ENCODE measurements around the gene SNRPD3. TPM values are rescaled to one million over a fixed set of nuclear protein-coding genes. Genes with fewer than 3 reads are reported as not detected.
"Not testable (repeated sequence)": the region's sequence is repeated elsewhere in the genome, so short reads cannot be mapped to it uniquely, and the experiment has no call there.

Gene SNRPD3
- total and polyA plus RNA-seq, 9 of the 15 experiments (the other 6 are each of a cell fraction or from before 2014, with no cell fraction given): 131 to 366 (median 274) TPM

- TF ChIP-seq MYC (IDR thresholded peaks at IDR 0.05; ENCODE audit: low read depth, low read length) (peak; percentile 38; the same call in 1 of the 2 replicates), USF2 (CRISPR knock-in tag; IDR thresholded peaks at IDR 0.05) (peak; percentile 82), CBFA2T2 (conservative IDR thresholded peaks at IDR 0.05) (peak; percentile 53; the same call in 1 of the 2 replicates), L3MBTL2 (IDR thresholded peaks at IDR 0.05) (peak; percentile 59; the same call in 1 of the 2 replicates), E2F6 (IDR thresholded peaks at IDR 0.05; ENCODE audit: borderline replicate concordance in 1 of 2, extremely low read depth in 1 of 2, insufficient read depth in 1 of 2, insufficient read length in 1 of 2, low read depth in 1 of 2, low read length in 1 of 2, poor library complexity in 1 of 2, severe bottlenecking in 1 of 2) (peak in 1 of 2 experiments; percentile 55)
- TF ChIP-seq MYC (CRISPR knock-in tag; IDR thresholded peaks at IDR 0.05; ENCODE audit: borderline replicate concordance, low read depth): not testable (repeated sequence)
Observed at GRCh38 chr22:24607429-24607983, 51.7 kb downstream of the SNRPD3 start (continued).

- CTCF ChIA-PET (ENCODE audit: low intra/inter-chr PET ratio); FAIRE-seq; ATAC-seq; H3K9me3 ChIP-seq (replicated peaks; ENCODE audit: control insufficient read depth, insufficient read depth, low read depth, low read length); H4K20me1 ChIP-seq (replicated peaks; ENCODE audit: control insufficient read depth, insufficient read depth, low read length); intact Hi-C loops (cut with micrococcal nuclease); H2AFZ ChIP-seq (ENCODE audit: low read depth, low read length); DNase-seq (ENCODE audit: extremely low read depth in 1 of 4, low spot score in 3 of 4); H3K27me3 ChIP-seq (ENCODE audit: control insufficient read depth in 2 of 2, insufficient read depth in 2 of 2, low read length in 2 of 2); in situ Hi-C loops (cut with MboI); H3K4me2 ChIP-seq (ENCODE audit: insufficient read depth, low read length); H3K36me3 ChIP-seq (ENCODE audit: control insufficient read depth, insufficient read depth, low read length); H3K27ac ChIP-seq (ENCODE audit: extremely low read depth, low read depth, low read length); POLR2A ChIA-PET; H3K79me2 ChIP-seq (ENCODE audit: control insufficient read depth, insufficient read depth, low read length); H3K4me3 ChIP-seq; H3K9ac ChIP-seq (ENCODE audit: insufficient read depth in 1 of 2, low read depth in 2 of 2, low read length in 2 of 2); H3K9me1 ChIP-seq (ENCODE audit: control insufficient read depth, insufficient read depth, low read length): not testable (repeated sequence)
- peaks cover under 1 to 12% of the 10 kb centered on the region in 2 experiments; a peak in 3 of 5 replicates for H3K4me1 ChIP-seq (replicated peaks in 1 of 2; ENCODE audit: control insufficient read depth in 2 of 2, insufficient read depth in 2 of 2, low read length in 2 of 2)
- BruUV-seq (replicated peaks): TSS peak; percentile 30
- 80% methylated on average over 4 of the region's 6 CpGs for WGBS (ENCODE audit: insufficient coverage, low coverage, missing lambda C conversion rate)
Observed at GRCh38 chr22:24608327-24608726, 52.5 kb downstream of the SNRPD3 start.

GRCh38 chr22:24609888-24610287 is 54.1 kb downstream of the SNRPD3 start:
- H3K27me3 ChIP-seq (ENCODE audit: control insufficient read depth in 2 of 2, insufficient read depth in 2 of 2, low read length in 2 of 2); intact Hi-C loops (cut with micrococcal nuclease); POLR2A ChIA-PET; H3K9ac ChIP-seq (ENCODE audit: insufficient read depth in 1 of 2, low read depth in 2 of 2, low read length in 2 of 2); H3K4me3 ChIP-seq; DNase-seq (ENCODE audit: extremely low read depth in 1 of 4, low spot score in 3 of 4); H3K4me2 ChIP-seq (ENCODE audit: insufficient read depth, low read length); H3K79me2 ChIP-seq (ENCODE audit: control insufficient read depth, insufficient read depth, low read length); H2AFZ ChIP-seq (ENCODE audit: low read depth, low read length); H3K36me3 ChIP-seq (ENCODE audit: control insufficient read depth, insufficient read depth, low read length); FAIRE-seq; H3K9me1 ChIP-seq (ENCODE audit: control insufficient read depth, insufficient read depth, low read length); H3K9me3 ChIP-seq (replicated peaks; ENCODE audit: control insufficient read depth, insufficient read depth, low read depth, low read length); in situ Hi-C loops (cut with MboI); CTCF ChIA-PET (ENCODE audit: low intra/inter-chr PET ratio); ATAC-seq; H3K27ac ChIP-seq (ENCODE audit: extremely low read depth, low read depth, low read length); H4K20me1 ChIP-seq (replicated peaks; ENCODE audit: control insufficient read depth, insufficient read depth, low read length); BruUV-seq (replicated peaks): not testable (repeated sequence)
- WGBS (ENCODE audit: insufficient coverage, low coverage, missing lambda C conversion rate): 80% methylated on average over 1 of the region's 3 CpGs
- H3K4me1 ChIP-seq (replicated peaks in 1 of 2; ENCODE audit: control insufficient read depth in 2 of 2, insufficient read depth in 2 of 2, low read length in 2 of 2): peaks cover 0 to 12% of the 10 kb centered on the region in 2 experiments; a peak in 2 of 5 replicates
